ENCODE results near the gene CST3. TPM values are rescaled to one million over a fixed set of nuclear protein-coding genes. Genes with fewer than 3 reads are reported as not detected.

CST3 gene
- polyA plus RNA-seq, 1 donor from 2014 or later = 54.6 TPM

DNA sequence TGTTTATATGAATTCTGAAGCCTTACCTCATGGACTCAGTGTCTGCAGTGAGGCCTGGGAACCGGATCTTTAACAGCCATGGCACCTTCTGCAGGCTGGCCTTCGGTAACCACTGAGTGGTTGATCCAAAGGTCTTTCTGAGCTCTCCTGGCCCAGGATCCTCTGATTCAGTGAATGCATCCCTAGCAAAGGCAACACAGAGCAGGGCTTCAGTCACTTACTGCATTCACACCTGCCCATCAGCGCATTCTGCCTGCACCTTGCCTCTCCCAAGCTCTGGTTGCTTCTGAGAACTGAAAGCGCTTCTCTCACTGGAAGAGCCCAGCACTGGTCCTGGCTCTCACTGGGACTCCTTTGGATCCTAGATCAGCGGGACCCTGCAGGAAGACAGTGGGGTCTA lies 23.6 kb downstream of the CST3 start:
- Histone ChIP-seq H3K9ac (ENCODE audit: low read length) (no peak overlapping the region), H3K9me3 (ENCODE audit: low read length) (no peaks in the 10 kb centered on the region), H3K9me2 (ENCODE audit: insufficient read depth, low read length) (no peaks in the 10 kb centered on the region), H3K4me3 (ENCODE audit: low read length) (no peak overlapping the region), H3F3A (ENCODE audit: insufficient read depth, low read length, poor library complexity, severe bottlenecking) (no peaks in the 10 kb centered on the region), H3K36me3 (ENCODE audit: insufficient read depth, low read length) (no peaks in the 10 kb centered on the region), H3K27me3 (ENCODE audit: insufficient read depth, low read depth, low read length) (no peaks in the 10 kb centered on the region), H3K27ac (ENCODE audit: low read length) (no peak overlapping the region), H3K79me2 (replicated peaks; ENCODE audit: insufficient read depth, low read length) (no peaks in the 10 kb centered on the region), H2AFZ (ENCODE audit: low read depth, low read length) (no peak overlapping the region), H3K4me2 (ENCODE audit: low read length) (no peak overlapping the region), H4K20me1 (ENCODE audit: insufficient read depth) (no peaks in the 10 kb centered on the region)
- TF ChIP-seq EZH2 (IDR thresholded peaks at IDR 0.05; ENCODE audit: borderline replicate concordance, insufficient read depth, low read length, poor library complexity, severe bottlenecking) = no peak
- TF ChIP-seq CTCF (IDR thresholded peaks at IDR 0.05; ENCODE audit: poor library complexity, severe bottlenecking) = no peak
- TF ChIP-seq MXI1 (conservative IDR thresholded peaks at IDR 0.05; ENCODE audit: poor library complexity, severe bottlenecking) = no peak
- TF ChIP-seq EP300 (conservative IDR thresholded peaks at IDR 0.05; ENCODE audit: poor library complexity, severe bottlenecking) = no peak
- TF ChIP-seq SMC3 (conservative IDR thresholded peaks at IDR 0.05; ENCODE audit: poor library complexity) = no peak
- TF ChIP-seq, protein P1, sequence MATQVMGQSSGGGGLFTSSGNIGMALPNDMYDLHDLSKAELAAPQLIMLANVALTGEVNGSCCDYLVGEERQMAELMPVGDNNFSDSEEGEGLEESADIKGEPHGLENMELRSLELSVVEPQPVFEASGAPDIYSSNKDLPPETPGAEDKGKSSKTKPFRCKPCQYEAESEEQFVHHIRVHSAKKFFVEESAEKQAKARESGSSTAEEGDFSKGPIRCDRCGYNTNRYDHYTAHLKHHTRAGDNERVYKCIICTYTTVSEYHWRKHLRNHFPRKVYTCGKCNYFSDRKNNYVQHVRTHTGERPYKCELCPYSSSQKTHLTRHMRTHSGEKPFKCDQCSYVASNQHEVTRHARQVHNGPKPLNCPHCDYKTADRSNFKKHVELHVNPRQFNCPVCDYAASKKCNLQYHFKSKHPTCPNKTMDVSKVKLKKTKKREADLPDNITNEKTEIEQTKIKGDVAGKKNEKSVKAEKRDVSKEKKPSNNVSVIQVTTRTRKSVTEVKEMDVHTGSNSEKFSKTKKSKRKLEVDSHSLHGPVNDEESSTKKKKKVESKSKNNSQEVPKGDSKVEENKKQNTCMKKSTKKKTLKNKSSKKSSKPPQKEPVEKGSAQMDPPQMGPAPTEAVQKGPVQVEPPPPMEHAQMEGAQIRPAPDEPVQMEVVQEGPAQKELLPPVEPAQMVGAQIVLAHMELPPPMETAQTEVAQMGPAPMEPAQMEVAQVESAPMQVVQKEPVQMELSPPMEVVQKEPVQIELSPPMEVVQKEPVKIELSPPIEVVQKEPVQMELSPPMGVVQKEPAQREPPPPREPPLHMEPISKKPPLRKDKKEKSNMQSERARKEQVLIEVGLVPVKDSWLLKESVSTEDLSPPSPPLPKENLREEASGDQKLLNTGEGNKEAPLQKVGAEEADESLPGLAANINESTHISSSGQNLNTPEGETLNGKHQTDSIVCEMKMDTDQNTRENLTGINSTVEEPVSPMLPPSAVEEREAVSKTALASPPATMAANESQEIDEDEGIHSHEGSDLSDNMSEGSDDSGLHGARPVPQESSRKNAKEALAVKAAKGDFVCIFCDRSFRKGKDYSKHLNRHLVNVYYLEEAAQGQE (IDR thresholded peaks at IDR 0.05; ENCODE audit: borderline replicate concordance) = no peak
- no peak for TF ChIP-seq TAF1 (IDR thresholded peaks at IDR 0.05; ENCODE audit: low read depth)
- no peak for TF ChIP-seq RAD21 (conservative IDR thresholded peaks at IDR 0.05)
- TF ChIP-seq POLR2AphosphoS5 (IDR thresholded peaks at IDR 0.05) = no peak

- Histone ChIP-seq H3K9me3 (ENCODE audit: low read length) (no peaks in the 10 kb centered on the region), H3K4me2 (ENCODE audit: low read length) (no peak overlapping the region), H4K20me1 (ENCODE audit: insufficient read depth) (no peaks in the 10 kb centered on the region), H3K79me2 (replicated peaks; ENCODE audit: insufficient read depth, low read length) (no peaks in the 10 kb centered on the region), H3K27me3 (ENCODE audit: insufficient read depth, low read depth, low read length) (no peaks in the 10 kb centered on the region), H2AFZ (ENCODE audit: low read depth, low read length) (no peak overlapping the region), H3K9ac (ENCODE audit: low read length) (no peak overlapping the region), H3K36me3 (ENCODE audit: insufficient read depth, low read length) (no peaks in the 10 kb centered on the region), H3K27ac (ENCODE audit: low read length) (no peak overlapping the region), H3F3A (ENCODE audit: insufficient read depth, low read length, poor library complexity, severe bottlenecking) (no peaks in the 10 kb centered on the region), H3K4me3 (ENCODE audit: low read length) (no peak overlapping the region), H3K9me2 (ENCODE audit: insufficient read depth, low read length) (no peaks in the 10 kb centered on the region)
- TF ChIP-seq, protein P1 (IDR thresholded peaks at IDR 0.05; ENCODE audit: borderline replicate concordance) = no peak
- TF ChIP-seq EZH2 (IDR thresholded peaks at IDR 0.05; ENCODE audit: borderline replicate concordance, insufficient read depth, low read length, poor library complexity, severe bottlenecking) (no peak), MXI1 (conservative IDR thresholded peaks at IDR 0.05; ENCODE audit: poor library complexity, severe bottlenecking) (no peak), TAF1 (IDR thresholded peaks at IDR 0.05; ENCODE audit: low read depth) (no peak), CTCF (IDR thresholded peaks at IDR 0.05; ENCODE audit: poor library complexity, severe bottlenecking) (no peak), SMC3 (conservative IDR thresholded peaks at IDR 0.05; ENCODE audit: poor library complexity) (no peak), POLR2AphosphoS5 (IDR thresholded peaks at IDR 0.05) (no peak), RAD21 (conservative IDR thresholded peaks at IDR 0.05) (no peak), EP300 (conservative IDR thresholded peaks at IDR 0.05; ENCODE audit: poor library complexity, severe bottlenecking) (no peak)
These were observed 24.1 kb downstream of the CST3 start for GRCh38 chr20:23613676-23614075.
